EH (cell line): ENCODE data around the gene MFN2.
"Not testable (repeated sequence)": the region's sequence is repeated elsewhere in the genome, so short reads cannot be mapped to it uniquely, and the experiment has no call there.

Source experiments
- DNase-seq: peaks from one replicate; pipeline ENCODE4 v3.0.0-alpha.2; 2015; ENCODE audit warnings: low read depth

MFN2 gene

DNA sequence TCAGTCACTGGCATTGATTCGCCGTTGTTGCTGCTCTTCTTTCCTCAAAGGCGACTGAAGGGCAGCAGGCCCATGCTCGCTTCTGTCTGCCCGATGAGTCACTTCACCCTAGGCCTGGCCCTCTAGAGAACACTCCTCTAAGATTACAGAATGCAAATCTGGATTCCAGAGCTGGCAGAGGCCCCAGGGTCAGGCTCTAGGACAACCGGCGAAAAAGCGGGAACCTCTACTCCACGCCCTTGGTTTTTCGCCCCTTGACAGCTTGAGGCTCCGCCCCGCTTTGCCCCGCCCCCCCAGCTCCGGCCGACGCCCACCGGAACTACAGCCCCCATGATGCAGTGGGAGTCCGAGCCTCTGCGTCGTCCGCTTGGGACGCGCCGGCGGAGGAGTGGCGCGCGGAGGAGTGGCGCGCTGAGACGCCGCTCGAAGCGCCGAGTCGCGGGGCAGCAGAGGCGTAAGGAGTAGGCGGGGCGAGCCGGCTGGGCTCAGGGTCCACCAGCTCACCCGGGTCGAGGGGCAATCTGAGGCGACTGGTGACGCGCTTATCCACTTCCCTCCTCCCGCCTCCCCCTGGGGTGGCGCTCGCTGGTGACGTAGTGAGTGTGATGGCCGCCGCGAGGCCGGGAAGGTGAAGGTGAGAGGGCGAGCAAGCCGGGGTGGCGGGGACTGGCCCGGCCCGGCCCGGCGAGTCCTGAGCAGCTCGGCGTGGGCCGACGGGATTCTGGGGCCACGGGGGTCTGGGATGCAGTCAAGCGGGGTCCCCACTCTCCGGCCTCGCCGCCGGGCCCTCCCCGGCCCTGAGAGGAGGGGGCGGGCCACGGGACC, at the start of gene MFN2:
MFN2 (plus strand) TSS at position 594 of the 825 bp plus-strand sequence. CDS start 8,725 bp downstream, outside the sequence.
- DNase-seq, result peak; percentile 98

GRCh38 chr1:11930571-11931445, 49.4 kb upstream of the MFN2 start:
- DNase-seq, result peak; percentile 82

DNA sequence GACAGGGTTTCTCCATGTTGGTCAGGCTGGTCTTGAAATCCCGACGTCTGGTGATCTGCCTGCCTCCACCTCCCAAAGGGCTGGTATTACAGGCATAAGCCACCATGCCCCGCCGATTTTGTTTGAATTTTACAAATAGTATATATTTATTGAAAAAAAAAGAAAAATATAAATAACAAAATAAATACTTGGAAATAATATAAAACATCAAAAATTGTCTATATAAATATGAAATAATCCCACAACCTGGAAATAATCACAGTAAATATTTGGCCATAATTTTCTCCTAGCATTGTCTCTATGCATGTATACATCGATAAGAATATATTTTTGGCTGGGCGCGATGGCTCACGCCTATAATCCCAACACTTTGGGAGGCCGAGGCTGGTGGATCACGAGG, 48.4 kb upstream of the MFN2 start:
- DNase-seq, result no peak

GRCh38 chr1:11934302-11935056, 45.8 kb upstream of the MFN2 start, which contains the start of gene PLOD1:
Gene PLOD1 (plus strand): TSS chr1:11934717. CDS start chr1:11934780, 63 bp downstream.
- DNase-seq, result peak; percentile 92

- no peak for DNase-seq
Measured at GRCh38 chr1:11935057-11935412, 45.2 kb upstream of the MFN2 start.

DNA sequence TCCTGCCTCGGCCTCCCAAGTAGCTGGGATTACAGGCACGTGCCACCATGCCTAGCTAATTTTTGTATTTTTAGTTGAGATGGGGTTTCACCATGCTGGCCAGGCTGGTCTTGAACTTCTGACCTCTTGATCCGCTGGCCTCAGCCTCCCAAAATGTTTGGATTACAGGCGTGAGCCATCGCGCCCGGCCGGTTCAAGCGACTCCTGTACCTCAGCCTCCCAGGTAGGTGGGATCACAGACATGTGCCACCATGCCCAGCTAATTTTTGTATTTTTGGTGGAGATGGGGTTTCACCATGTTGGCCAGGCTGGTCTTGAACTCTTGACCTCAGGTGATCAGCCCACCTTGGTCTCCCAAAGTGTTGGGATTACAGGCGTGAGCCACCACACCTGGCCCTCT, 44.5 kb upstream of the MFN2 start:
- DNase-seq, result not testable (repeated sequence)

- DNase-seq, result peak; percentile 59
Measured at GRCh38 chr1:11938722-11939526, 41.3 kb upstream of the MFN2 start.

DNA sequence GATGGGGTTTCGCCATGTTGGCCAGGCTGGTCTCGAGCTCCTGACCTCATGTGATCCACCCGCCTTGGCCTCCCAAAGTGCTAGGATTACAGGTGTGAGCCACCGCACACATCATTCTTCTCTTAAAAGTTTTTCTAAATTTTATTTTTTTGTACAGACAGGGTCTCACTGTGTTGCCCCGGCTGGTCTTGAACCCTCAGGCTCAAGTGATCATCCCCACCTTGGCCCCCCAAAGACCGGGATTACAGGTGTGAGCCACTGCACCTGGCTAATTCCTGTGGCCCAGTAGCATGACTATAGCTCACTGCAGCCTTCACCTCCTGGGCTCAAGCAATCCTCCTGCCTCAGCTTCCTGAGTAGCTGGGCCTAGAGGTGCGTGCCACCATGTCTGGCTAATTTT, 40.5 kb upstream of the MFN2 start:
- not testable (repeated sequence) for DNase-seq

- DNase-seq, result peak; percentile 81
Measured at GRCh38 chr1:11940260-11940921, 39.9 kb upstream of the MFN2 start.

- DNase-seq, result no peak
Measured at GRCh38 chr1:11942280-11942679, 38.0 kb upstream of the MFN2 start.

GRCh38 chr1:11943619-11944018, 36.6 kb upstream of the MFN2 start:
- no peak for DNase-seq

- DNase-seq, result no peak
Measured at GRCh38 chr1:11944358-11944931, 35.8 kb upstream of the MFN2 start.

- DNase-seq, result no peak
Measured at GRCh38 chr1:11946647-11947046, 33.6 kb upstream of the MFN2 start.

- DNase-seq, result peak; percentile 36
Measured at GRCh38 chr1:11948822-11949458, 31.3 kb upstream of the MFN2 start.

GRCh38 chr1:11951901-11952300, 28.3 kb upstream of the MFN2 start:
- DNase-seq, result no peak

GRCh38 chr1:11952455-11953109, 27.7 kb upstream of the MFN2 start:
- DNase-seq, result peak; percentile 28

DNA sequence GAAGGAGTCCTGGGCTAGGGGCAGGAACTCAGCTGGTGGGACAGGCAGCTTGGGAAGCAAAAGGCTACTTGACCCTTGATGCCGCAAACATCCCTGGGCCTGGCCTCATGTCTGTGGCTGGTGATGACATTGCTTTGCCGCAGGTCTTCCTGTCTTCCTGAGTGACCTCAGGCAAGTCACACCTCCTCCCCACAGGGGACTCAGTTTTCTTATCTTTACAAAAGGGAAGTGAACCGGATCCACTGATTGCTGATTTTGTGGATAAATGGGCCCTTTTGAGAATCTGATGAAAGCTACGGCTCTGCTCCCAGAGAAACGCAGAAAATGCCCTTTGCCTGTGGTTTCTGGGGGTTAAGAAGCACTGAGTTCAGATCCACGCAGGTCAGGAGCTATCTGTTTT, 25.0 kb upstream of the MFN2 start:
- no peak for DNase-seq

DNA sequence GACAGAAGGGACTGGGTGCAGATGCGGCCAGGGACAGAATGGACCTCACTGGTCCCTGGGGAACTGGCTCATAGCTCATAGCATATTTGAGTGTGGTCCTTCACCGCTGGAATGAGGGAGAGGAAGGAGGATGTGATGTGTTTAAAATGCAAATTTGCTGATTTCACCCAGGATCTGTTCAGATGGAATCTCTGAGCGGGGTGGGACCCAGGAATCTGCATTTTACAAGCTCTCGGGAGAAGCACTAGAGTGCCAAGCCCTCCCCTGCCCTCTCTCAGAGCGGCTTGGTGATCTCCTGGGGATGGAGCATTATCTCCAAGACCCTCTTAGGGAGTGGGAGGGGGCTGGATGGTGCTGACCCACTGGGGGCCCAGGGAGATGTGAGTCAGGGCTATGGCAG, 22.8 kb upstream of the MFN2 start:
- no peak for DNase-seq

- no peak for DNase-seq
Measured at GRCh38 chr1:11957897-11958296, 22.3 kb upstream of the MFN2 start.
